ENCODE measurements around the gene C9orf152. TPM values are rescaled to one million over a fixed set of nuclear protein-coding genes. Genes with fewer than 3 reads are reported as not detected.

Gene C9orf152
- total and polyA plus RNA-seq, 9 of the 15 experiments (the other 6 are each of a cell fraction or from before 2014, with no cell fraction given): not detected

- TF ChIP-seq SRSF7 (optimal IDR thresholded peaks at IDR 0.05; ENCODE audit: low read depth, low read length): no peak
- TF ChIP-seq PURB (CRISPR knock-in tag; IDR thresholded peaks at IDR 0.05; ENCODE audit: low read depth): no peak
- no peak for TF ChIP-seq TRIM25 (IDR thresholded peaks at IDR 0.05; ENCODE audit: borderline replicate concordance)
- TF ChIP-seq SMARCC2 (IDR thresholded peaks at IDR 0.05; ENCODE audit: low read depth): no peak
Measured at GRCh38 chr9:110251212-110251611, 43.3 kb upstream of the C9orf152 start (continued).

GRCh38 chr9:110249603-110250002, 41.6 kb upstream of the C9orf152 start:
- WGBS (ENCODE audit: insufficient coverage, low coverage, missing lambda C conversion rate): 84% methylated on average over 4 of the region's 4 CpGs
- TF ChIP-seq PREB (CRISPR knock-in tag; IDR thresholded peaks at IDR 0.05) (no peak), POLR3G (IDR thresholded peaks at IDR 0.05; ENCODE audit: extremely low read depth, insufficient read length, insufficient replicate concordance) (no peak), ZNF408 (CRISPR knock-in tag; IDR thresholded peaks at IDR 0.05; ENCODE audit: low read depth) (no peak), CREB3 (tag; conservative IDR thresholded peaks at IDR 0.05; ENCODE audit: low read depth) (no peak), U2AF2 (optimal IDR thresholded peaks at IDR 0.05; ENCODE audit: low read depth, low read length) (no peak), POLR2AphosphoS2 (IDR thresholded peaks at IDR 0.05; ENCODE audit: low read length) (no peak), NCOA1 (IDR thresholded peaks at IDR 0.05; ENCODE audit: low read depth) (no peak), GABPA (tag; conservative IDR thresholded peaks at IDR 0.05; ENCODE audit: low read depth) (no peak), MYC (IDR thresholded peaks at IDR 0.05; ENCODE audit: low read depth, low read length) (no peak), MYC (CRISPR knock-in tag; IDR thresholded peaks at IDR 0.05; ENCODE audit: borderline replicate concordance, low read depth) (no peak), ZNF280B (CRISPR knock-in tag; IDR thresholded peaks at IDR 0.05) (no peak), ZNF511 (CRISPR knock-in tag; IDR thresholded peaks at IDR 0.05) (no peak)

More at GRCh38 chr9:110249603-110250002, 41.6 kb upstream of the C9orf152 start:
- no peak for DNase-seq (ENCODE audit: extremely low read depth in 1 of 4, low spot score in 3 of 4)
- ChIA-PET CTCF (ENCODE audit: low intra/inter-chr PET ratio) (no interaction called here), POLR2A (no interaction called here)
- Histone ChIP-seq H4K20me1 (replicated peaks; ENCODE audit: control insufficient read depth, insufficient read depth, low read length) (peaks cover 42% of the 10 kb centered on the region), H3K4me3 (no peak overlapping the region), H3K4me1 (replicated peaks in 1 of 2; ENCODE audit: control insufficient read depth in 2 of 2, insufficient read depth in 2 of 2, low read length in 2 of 2) (peaks cover 0 to 13% of the 10 kb centered on the region in 2 experiments; a peak in 2 of 5 replicates), H3K9me1 (ENCODE audit: control insufficient read depth, insufficient read depth, low read length) (peaks cover 5% of the 10 kb centered on the region), H2AFZ (ENCODE audit: low read depth, low read length) (no peak overlapping the region), H3K36me3 (ENCODE audit: control insufficient read depth, insufficient read depth, low read length) (peaks cover 80% of the 10 kb centered on the region), H3K27ac (ENCODE audit: extremely low read depth, low read depth, low read length) (no peak overlapping the region), H3K79me2 (ENCODE audit: control insufficient read depth, insufficient read depth, low read length) (peaks cover 75% of the 10 kb centered on the region), H3K4me2 (ENCODE audit: insufficient read depth, low read length) (no peak overlapping the region), H3K9me3 (replicated peaks; ENCODE audit: control insufficient read depth, insufficient read depth, low read depth, low read length) (no peaks in the 10 kb centered on the region), H3K9ac (ENCODE audit: insufficient read depth in 1 of 2, low read depth in 2 of 2, low read length in 2 of 2) (no peak overlapping the region), H3K27me3 (ENCODE audit: control insufficient read depth in 2 of 2, insufficient read depth in 2 of 2, low read length in 2 of 2) (no peaks in the 10 kb centered on the region)
- no TSS peak for BruUV-seq (replicated peaks)
- ATAC-seq: no peak
- intact Hi-C loops (cut with micrococcal nuclease): no loop called here
- in situ Hi-C loops (cut with MboI): no loop called here
- no peak for FAIRE-seq

All from K562 (cell line).